GM12878 (cell line): Measurements from ENCODE around the gene STRA6. TPM values are rescaled to one million over a fixed set of nuclear protein-coding genes. Genes with fewer than 3 reads are reported as not detected.

Source experiments
- ATAC-seq: fragments of 200-7000 bp; cut with Tn5 transposase; 3 replicates; pipeline ENCODE4 v1.9.1; 2020; ENCODE audit warnings: mild to moderate bottlenecking, moderate library complexity
- BruUV-seq: library from RNA; stranded (reverse); fragments of 400-500 nt; replicated peaks from 2 replicates; lab custom pipeline; 2021; lab: Mats Ljungman, UMichigan
- CTCF ChIA-PET: fragments of 300-600 bp; sonication (Branson Sonifier 250); formaldehyde crosslinking; extraction: SDS; loops from one replicate; lab custom pipeline; 2021; ENCODE audit warnings: inconsistent platforms; lab: Yijun Ruan, JAX
- POLR2A ChIA-PET: fragments of 350-600 bp; formaldehyde crosslinking; extraction: SDS; loops from one replicate; lab custom pipeline; 2021; ENCODE audit warnings: inconsistent platforms; lab: Charles Lee
- RAD21 ChIA-PET: fragments of 300-600 bp; sonication (Branson Sonifier 250); formaldehyde crosslinking; loops from one replicate; lab custom pipeline; 2023; ENCODE audit warnings: antibody characterized with exemption; ENCODE audit not compliant: unreplicated experiment; lab: Charles Lee
- SMC1A ChIA-PET: fragments of 300-600 bp; sonication (Branson Sonifier 250); formaldehyde crosslinking; loops from one replicate; lab custom pipeline; 2023; ENCODE audit not compliant: unreplicated experiment, uncharacterized antibody; lab: Charles Lee
- DNase-seq: peaks from one replicate; pipeline ENCODE4 v3.0.0-alpha.2; 2011; ENCODE audit warnings: low read depth, low spot score
- FAIRE-seq: peaks from 3 replicates; lab custom pipeline; 2011; peaks lifted over from hg19 to GRCh38; lab: Jason Lieb, UNC
- H2AFZ ChIP-seq: 2 replicates; pipeline ENCODE4 v1.6.0; 2011; ENCODE audit warnings: low read depth, low read length, control low read depth; ENCODE audit not compliant: control insufficient read depth
- H3K27ac ChIP-seq: 2 replicates; pipeline ENCODE4 v1.5.1; 2011; ENCODE audit warnings: control low read depth; ENCODE audit not compliant: control insufficient read depth, insufficient read depth
- H3K27me3 ChIP-seq, 2 experiments: replicated peaks in 1 of 2; 2 replicates each; pipeline versions ENCODE4 v1.6.0 to v1.6.1; 2011; ENCODE audit warnings: low read length in 1 of 2; ENCODE audit not compliant: control insufficient read depth in 2 of 2, insufficient read depth in 2 of 2
- H3K36me3 ChIP-seq, 2 experiments: 2 replicates each; pipeline ENCODE4 v1.5.1; 2011; ENCODE audit warnings: low read length in 1 of 2; ENCODE audit not compliant: control insufficient read depth in 2 of 2, insufficient read depth in 2 of 2
- H3K4me1 ChIP-seq: 2 replicates; pipeline ENCODE4 v1.6.1; 2011; ENCODE audit warnings: mild to moderate bottlenecking, low read length, moderate library complexity, mixed read lengths; ENCODE audit not compliant: control insufficient read depth, insufficient read depth
- H3K4me2 ChIP-seq: 2 replicates; pipeline ENCODE4 v1.6.0; 2011; ENCODE audit warnings: control low read depth; ENCODE audit not compliant: control insufficient read depth, insufficient read depth
- H3K4me3 ChIP-seq: fragments of 200-600 bp; sonication (generic); 2 replicates; pipeline ENCODE4 v1.5.1; 2016
- H3K79me2 ChIP-seq: 2 replicates; pipeline ENCODE4 v1.6.0; 2011; ENCODE audit warnings: low read length; ENCODE audit not compliant: control insufficient read depth, insufficient read depth
- H3K9ac ChIP-seq: 2 replicates; pipeline ENCODE4 v1.8.0; 2011; ENCODE audit warnings: low read length, control low read depth, mixed read lengths; ENCODE audit not compliant: control insufficient read depth, insufficient read depth
- H3K9me3 ChIP-seq: replicated peaks from 3 replicates; pipeline ENCODE4 v1.5.1; 2011; ENCODE audit warnings: mild to moderate bottlenecking, low read length; ENCODE audit not compliant: control insufficient read depth, insufficient read depth
- H4K20me1 ChIP-seq: 2 replicates; pipeline ENCODE4 v1.6.0; 2011; ENCODE audit not compliant: control insufficient read depth, insufficient read depth
- CHD1 ChIP-seq: IDR thresholded peaks from 2 replicates; pipeline ENCODE4 v1.6.1; 2012; ENCODE audit warnings: low read depth, low read length, improper control_type of control experiment
- DPF2 ChIP-seq: fragments of 450-650 bp; IDR thresholded peaks from 2 replicates; pipeline ENCODE4 v1.6.1; 2017; ENCODE audit warnings: mild to moderate bottlenecking
- FOXM1 ChIP-seq: IDR thresholded peaks from 2 replicates; pipeline ENCODE4 v1.6.1; 2012; ENCODE audit warnings: low read depth, mild to moderate bottlenecking, inconsistent platforms, low read length, moderate library complexity
- GABPA ChIP-seq: IDR thresholded peaks from 2 replicates; pipeline ENCODE4 v1.6.1; 2014; ENCODE audit warnings: antibody characterized with exemption, low read depth, mild to moderate bottlenecking, inconsistent platforms
- GATAD2B ChIP-seq: fragments of 450-650 bp; conservative IDR thresholded peaks from 2 replicates; pipeline ENCODE4 v1.6.1; 2017; ENCODE audit warnings: low read depth, mild to moderate bottlenecking, moderate library complexity
- MEF2B ChIP-seq: fragments of 450-650 bp; IDR thresholded peaks from 2 replicates; pipeline ENCODE4 v1.6.1; 2018; ENCODE audit warnings: mild to moderate bottlenecking, moderate library complexity; ENCODE audit not compliant: partially characterized antibody, poor library complexity, severe bottlenecking
- NR2C1 ChIP-seq: fragments of 450-650 bp; IDR thresholded peaks from 2 replicates; pipeline ENCODE4 v1.6.1; 2017; ENCODE audit warnings: antibody characterized with exemption, mild to moderate bottlenecking, moderate library complexity
- NR2C2 ChIP-seq: IDR thresholded peaks from 2 replicates; pipeline ENCODE4 v1.6.1; 2011; ENCODE audit warnings: borderline replicate concordance, low read depth; ENCODE audit not compliant: control insufficient read depth, insufficient read length
- POU2F2 ChIP-seq: IDR thresholded peaks from 3 replicates; pipeline ENCODE4 v1.6.1; 2011; ENCODE audit warnings: low read depth, mild to moderate bottlenecking, low read length, borderline replicate concordance
- REST ChIP-seq: IDR thresholded peaks from 2 replicates; pipeline ENCODE4 v1.6.1; 2012; ENCODE audit warnings: mild to moderate bottlenecking, low read depth, low read length
- SIN3A ChIP-seq: IDR thresholded peaks from 2 replicates; pipeline ENCODE4 v1.6.1; 2012; ENCODE audit warnings: low read depth, low read length, improper control_type of control experiment
- ZNF687 ChIP-seq: fragments of 450-650 bp; IDR thresholded peaks from 2 replicates; pipeline ENCODE4 v1.6.1; 2017; ENCODE audit warnings: mild to moderate bottlenecking, moderate library complexity
- ZZZ3 ChIP-seq: IDR thresholded peaks from 2 replicates; pipeline ENCODE4 v1.6.1; 2011; ENCODE audit warnings: low read depth; ENCODE audit not compliant: control insufficient read depth, insufficient read length
- WGBS: methylation state at CpG from one replicate; pipeline ENCODE4 v1.1.6; 2016; ENCODE audit warnings: low lambda C conversion rate; ENCODE audit not compliant: insufficient replicate concordance, insufficient coverage; ENCODE audit errors: missing lambda C conversion rate; 5-methylcytosine and 5-hydroxymethylcytosine counted together
- in situ Hi-C: fragments of 300-500 bp; cut with MboI; formaldehyde crosslinking; loops from 9 replicates; pipeline ENCODE4 v1.14.3; 2018; ENCODE audit warnings: mixed read lengths
- intact Hi-C: fragments of 100-400 bp; cut with micrococcal nuclease; formaldehyde crosslinking; loops from one replicate; pipeline ENCODE4 v1.14.2; 2022; ENCODE audit not compliant: unreplicated experiment
- polyA plus RNA-seq, 11 experiments: library from polyadenylated mRNA; depleted of rRNA in 4 of 11; unstranded in 6 of 11; stranded (reverse) in 5 of 11; fragments of >200 nt; fragmentation: Nextera tagmentation in 4 of 11; fragmentation: Illumina TruSeq in 1 of 11; extraction: Ambion mirVana in 4 of 11; extraction: Trizol in 1 of 11; gene quantifications; 1 replicate in 1 of 11; 2 replicates in 10 of 11; pipeline versions ENCODE4 v1.2.1 to v1.2.3, GENCODE V29; 2011 to 2016; ENCODE audit warnings: inconsistent platforms in 2 of 11, missing spikeins in 2 of 11, low read depth in 1 of 11
- total RNA-seq, 4 experiments: library from RNA; depleted of rRNA in 3 of 4; stranded (reverse); fragments of >200 nt in 3 of 4; fragmentation: Illumina TruSeq in 1 of 4; extraction: Trizol in 1 of 4; gene quantifications; 2 replicates each; pipeline versions ENCODE4 v1.2.1 to v1.2.3, GENCODE V29; 2013 to 2021
- TF ChIP-seq, protein P1 (sequence below): fragments of 450-650 bp; IDR thresholded peaks from 2 replicates; pipeline ENCODE4 v1.6.1; 2016; ENCODE audit warnings: mild to moderate bottlenecking
- TF ChIP-seq, protein P2 (sequence below): IDR thresholded peaks from 2 replicates; pipeline ENCODE4 v1.6.1; 2012; ENCODE audit warnings: low read depth, low read length, improper control_type of control experiment

STRA6 gene
- total and polyA plus RNA-seq, 10 of the 15 experiments (the other 5 are each of a cell fraction or from before 2014, with no cell fraction given) = 0.31 to 10.8 (median 5.8) TPM

- no peaks in the 10 kb centered on the region for H3K79me2 ChIP-seq
- ChIA-PET CTCF (no interaction called here), SMC1A (no interaction called here), POLR2A (no interaction called here), RAD21 (no interaction called here)
- H2AFZ ChIP-seq = no peak overlapping the region
- H3K9me3 ChIP-seq = no peaks in the 10 kb centered on the region
- DNase-seq (no peak), ATAC-seq (no peak), FAIRE-seq (no peak)
- no peaks in the 10 kb centered on the region for H3K27me3 ChIP-seq
- H3K4me2 ChIP-seq = no peak overlapping the region
- BruUV-seq = no TSS peak
- no peak overlapping the region for H3K9ac ChIP-seq
- no peak overlapping the region for H3K27ac ChIP-seq
- H3K36me3 ChIP-seq = no peaks in the 10 kb centered on the region
- intact Hi-C loops = no loop called here
- peaks cover 17% of the 10 kb centered on the region for H3K4me1 ChIP-seq
- 65% methylated on average over 7 of the region's 7 CpGs for WGBS
- TF ChIP-seq FOXM1 (no peak), REST (no peak), NR2C2 (no peak), NR2C1 (no peak), ZZZ3 (no peak), DPF2 (no peak), ZNF687 (no peak), CHD1 (no peak), SIN3A (no peak), POU2F2 (no peak), MEF2B (no peak), GATAD2B (no peak), GABPA (no peak)
- TF ChIP-seq, protein P1, sequence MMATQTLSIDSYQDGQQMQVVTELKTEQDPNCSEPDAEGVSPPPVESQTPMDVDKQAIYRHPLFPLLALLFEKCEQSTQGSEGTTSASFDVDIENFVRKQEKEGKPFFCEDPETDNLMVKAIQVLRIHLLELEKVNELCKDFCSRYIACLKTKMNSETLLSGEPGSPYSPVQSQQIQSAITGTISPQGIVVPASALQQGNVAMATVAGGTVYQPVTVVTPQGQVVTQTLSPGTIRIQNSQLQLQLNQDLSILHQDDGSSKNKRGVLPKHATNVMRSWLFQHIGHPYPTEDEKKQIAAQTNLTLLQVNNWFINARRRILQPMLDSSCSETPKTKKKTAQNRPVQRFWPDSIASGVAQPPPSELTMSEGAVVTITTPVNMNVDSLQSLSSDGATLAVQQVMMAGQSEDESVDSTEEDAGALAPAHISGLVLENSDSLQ = no peak
- TF ChIP-seq, protein P2, sequence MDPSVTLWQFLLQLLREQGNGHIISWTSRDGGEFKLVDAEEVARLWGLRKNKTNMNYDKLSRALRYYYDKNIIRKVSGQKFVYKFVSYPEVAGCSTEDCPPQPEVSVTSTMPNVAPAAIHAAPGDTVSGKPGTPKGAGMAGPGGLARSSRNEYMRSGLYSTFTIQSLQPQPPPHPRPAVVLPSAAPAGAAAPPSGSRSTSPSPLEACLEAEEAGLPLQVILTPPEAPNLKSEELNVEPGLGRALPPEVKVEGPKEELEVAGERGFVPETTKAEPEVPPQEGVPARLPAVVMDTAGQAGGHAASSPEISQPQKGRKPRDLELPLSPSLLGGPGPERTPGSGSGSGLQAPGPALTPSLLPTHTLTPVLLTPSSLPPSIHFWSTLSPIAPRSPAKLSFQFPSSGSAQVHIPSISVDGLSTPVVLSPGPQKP = no peak
- no peak overlapping the region for H3K4me3 ChIP-seq
- H4K20me1 ChIP-seq = no peaks in the 10 kb centered on the region
- in situ Hi-C loops = no loop called here
Observed at GRCh38 chr15:74170875-74171578, 31.6 kb downstream of the STRA6 start.
